WTC11 (cell line): ENCODE results near the gene ELP4. TPM values are rescaled to one million over a fixed set of nuclear protein-coding genes. Genes with fewer than 3 reads are reported as not detected.

Experiments
- ATAC-seq: fragments of 200-7000 bp; cut with Tn5 transposase; 2 replicates; pipeline ENCODE4 v1.10.0; 2021; ENCODE audit warnings: mild to moderate bottlenecking, moderate library complexity
- CTCF ChIA-PET: fragments of 300-600 bp; sonication (Branson Sonifier 250); formaldehyde crosslinking; loops from one replicate; lab custom pipeline; 2021; ENCODE audit warnings: antibody characterized with exemption; lab: Charles Lee
- POLR2A ChIA-PET: fragments of 350-600 bp; sonication (Branson Sonifier 250); formaldehyde crosslinking; loops from one replicate; lab custom pipeline; 2021; ENCODE audit warnings: antibody characterized with exemption; lab: Charles Lee
- DNase-seq: peaks from one replicate; pipeline ENCODE4 v3.0.0; 2021; ENCODE audit warnings: low spot score
- H3K27ac Mint-ChIP-seq: 2 replicates; pipeline ENCODE4 v1.8.0; 2021; ENCODE audit warnings: mixed read lengths
- H3K27me3 Mint-ChIP-seq: 2 replicates; pipeline ENCODE4 v1.8.0; 2021; ENCODE audit warnings: low read depth, mild to moderate bottlenecking, moderate library complexity, mixed read lengths
- H3K36me3 Mint-ChIP-seq: 2 replicates; pipeline ENCODE4 v1.8.0; 2021; ENCODE audit warnings: mixed read lengths
- H3K4me1 Mint-ChIP-seq: 2 replicates; pipeline ENCODE4 v1.8.0; 2022; ENCODE audit warnings: mixed read lengths
- H3K4me3 Mint-ChIP-seq: 2 replicates; pipeline ENCODE4 v1.8.0; 2021; ENCODE audit warnings: mild to moderate bottlenecking, moderate library complexity, mixed read lengths
- H3K9me3 Mint-ChIP-seq: 2 replicates; pipeline ENCODE4 v1.8.0; 2021; ENCODE audit warnings: mixed read lengths
- CREB1 ChIP-seq: sonication (generic); formaldehyde crosslinking; IDR thresholded peaks from 2 replicates; pipeline ENCODE4 v1.8.0; 2023; ENCODE audit warnings: mild to moderate bottlenecking, missing genetic modification reagents
- FOXJ3 ChIP-seq: sonication (generic); formaldehyde crosslinking; IDR thresholded peaks from 2 replicates; pipeline ENCODE4 v1.9.0; 2021; ENCODE audit warnings: missing genetic modification reagents, mild to moderate bottlenecking, borderline replicate concordance
- GRHL2 ChIP-seq: fragments of 250-450 bp; sonication (Bioruptor Pico); IDR thresholded peaks from 2 replicates; pipeline ENCODE4 v1.8.0; 2022; ENCODE audit warnings: mild to moderate bottlenecking, moderate library complexity; ENCODE audit not compliant: insufficient replicate concordance, severe bottlenecking
- HMGA2 ChIP-seq: fragments of 250-450 bp; sonication (Bioruptor Pico); IDR thresholded peaks from 2 replicates; pipeline ENCODE4 v1.4.0; 2021; ENCODE audit warnings: mild to moderate bottlenecking, moderate library complexity
- MXD4 ChIP-seq: fragments of 250-450 bp; sonication (Bioruptor Pico); IDR thresholded peaks from 2 replicates; pipeline ENCODE4 v1.8.0; 2021; ENCODE audit warnings: mild to moderate bottlenecking, moderate library complexity, borderline replicate concordance
- NR2C2 ChIP-seq: sonication (generic); formaldehyde crosslinking; IDR thresholded peaks from 2 replicates; pipeline ENCODE4 v1.8.0; 2022; ENCODE audit warnings: mild to moderate bottlenecking, missing genetic modification reagents
- PRRX2 ChIP-seq: fragments of 250-450 bp; sonication (Bioruptor Pico); IDR thresholded peaks from 2 replicates; pipeline ENCODE4 v1.8.0; 2021; ENCODE audit warnings: mild to moderate bottlenecking
- RORB ChIP-seq: fragments of 250-450 bp; sonication (Bioruptor Pico); IDR thresholded peaks from 2 replicates; pipeline ENCODE4 v1.9.0; 2021; ENCODE audit warnings: mild to moderate bottlenecking
- SMAD3 ChIP-seq: sonication (generic); formaldehyde crosslinking; IDR thresholded peaks from 2 replicates; pipeline ENCODE4 v1.8.0; 2022; ENCODE audit warnings: missing genetic modification reagents, mild to moderate bottlenecking, borderline replicate concordance
- TP53 ChIP-seq: sonication (generic); formaldehyde crosslinking; IDR thresholded peaks from 2 replicates; pipeline ENCODE4 v1.8.1; 2023; ENCODE audit warnings: mild to moderate bottlenecking, missing genetic modification reagents
- ZNF138 ChIP-seq: sonication (generic); formaldehyde crosslinking; conservative IDR thresholded peaks from 2 replicates; pipeline ENCODE4 v1.8.1; 2022; ENCODE audit warnings: mild to moderate bottlenecking, moderate library complexity, missing genetic modification reagents
- total RNA-seq: library from RNA; stranded (reverse); gene quantifications from 3 replicates; pipeline ENCODE4 v1.2.3, GENCODE V29; 2021
- TF ChIP-seq, protein P1 (sequence below): fragments of 250-450 bp; sonication (Bioruptor Pico); IDR thresholded peaks from 2 replicates; pipeline ENCODE4 v1.9.0; 2021; ENCODE audit warnings: mild to moderate bottlenecking
- TF ChIP-seq, protein P2 (sequence below): sonication (generic); formaldehyde crosslinking; IDR thresholded peaks from 2 replicates; pipeline ENCODE4 v1.8.0; 2022; ENCODE audit warnings: mild to moderate bottlenecking, missing genetic modification reagents
- TF ChIP-seq, protein P3 (sequence below): sonication (generic); formaldehyde crosslinking; IDR thresholded peaks from 2 replicates; pipeline ENCODE4 v1.8.0; 2023; ENCODE audit warnings: mild to moderate bottlenecking, missing genetic modification reagents
- TF ChIP-seq, protein P4 (sequence below): sonication (generic); formaldehyde crosslinking; IDR thresholded peaks from 2 replicates; pipeline ENCODE4 v1.8.1; 2023; ENCODE audit warnings: mild to moderate bottlenecking, missing genetic modification reagents
- TF ChIP-seq, protein P5 (sequence below): sonication (generic); formaldehyde crosslinking; IDR thresholded peaks from 2 replicates; pipeline ENCODE4 v1.8.1; 2022; ENCODE audit warnings: missing genetic modification reagents, borderline replicate concordance
- TF ChIP-seq, protein P6 (sequence below): sonication (generic); formaldehyde crosslinking; IDR thresholded peaks from 2 replicates; pipeline ENCODE4 v1.8.0; 2022; ENCODE audit warnings: mild to moderate bottlenecking, missing genetic modification reagents
- TF ChIP-seq, protein P7 (sequence below): sonication (generic); formaldehyde crosslinking; IDR thresholded peaks from 2 replicates; pipeline ENCODE4 v1.8.1; 2023; ENCODE audit warnings: mild to moderate bottlenecking, missing genetic modification reagents
- TF ChIP-seq, protein P8 (sequence below): sonication (generic); formaldehyde crosslinking; IDR thresholded peaks from 2 replicates; pipeline ENCODE4 v1.8.1; 2023; ENCODE audit warnings: mild to moderate bottlenecking, moderate library complexity, missing genetic modification reagents

The ELP4 gene
- total RNA-seq, 1 experiment from 2014 or later = 14.6 TPM

DNA sequence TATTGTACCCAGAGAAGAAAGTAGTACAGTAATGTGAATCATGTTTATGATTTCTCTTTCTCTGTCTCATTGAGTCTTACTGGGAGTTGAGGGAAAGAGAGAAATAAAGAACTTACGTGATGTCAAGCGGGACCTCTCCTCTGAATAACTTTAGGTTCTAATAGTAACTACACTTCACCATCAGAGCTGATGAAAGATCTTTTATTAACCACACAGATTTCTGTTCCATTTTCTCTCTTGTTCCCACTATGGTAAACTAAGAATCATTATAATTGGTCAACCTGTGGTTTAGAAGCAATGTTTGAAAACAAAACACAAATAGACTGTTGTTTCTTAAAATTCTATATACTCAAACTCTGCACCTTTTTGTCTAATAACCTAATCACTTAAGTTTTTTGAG is 142.3 kb downstream of the ELP4 start:
- POLR2A ChIA-PET = no interaction called here
- DNase-seq (no peak), ATAC-seq (no peak)
- no peaks in the 10 kb centered on the region for H3K27me3 Mint-ChIP-seq
- H3K4me3 Mint-ChIP-seq = no peak overlapping the region
- no peak overlapping the region for H3K27ac Mint-ChIP-seq
- H3K4me1 Mint-ChIP-seq = peaks cover 13% of the 10 kb centered on the region
- CTCF ChIA-PET = interaction anchor here (3.0 kb wide), 1 partner anchor 11 kb away, joined by 20 read pairs; no protein-coding TSS in a partner anchor
- TF ChIP-seq MXD4 (CRISPR knock-in tag) (no peak), PRRX2 (CRISPR knock-in tag) (no peak), TP53 (CRISPR knock-in tag) (no peak), RORB (CRISPR knock-in tag) (no peak), GRHL2 (CRISPR knock-in tag) (no peak), FOXJ3 (CRISPR knock-in tag) (no peak), CREB1 (no peak), HMGA2 (no peak)
- TF ChIP-seq, protein P1, sequence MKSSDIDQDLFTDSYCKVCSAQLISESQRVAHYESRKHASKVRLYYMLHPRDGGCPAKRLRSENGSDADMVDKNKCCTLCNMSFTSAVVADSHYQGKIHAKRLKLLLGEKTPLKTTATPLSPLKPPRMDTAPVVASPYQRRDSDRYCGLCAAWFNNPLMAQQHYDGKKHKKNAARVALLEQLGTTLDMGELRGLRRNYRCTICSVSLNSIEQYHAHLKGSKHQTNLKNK (CRISPR knock-in tag) = no peak
- TF ChIP-seq, protein P2, sequence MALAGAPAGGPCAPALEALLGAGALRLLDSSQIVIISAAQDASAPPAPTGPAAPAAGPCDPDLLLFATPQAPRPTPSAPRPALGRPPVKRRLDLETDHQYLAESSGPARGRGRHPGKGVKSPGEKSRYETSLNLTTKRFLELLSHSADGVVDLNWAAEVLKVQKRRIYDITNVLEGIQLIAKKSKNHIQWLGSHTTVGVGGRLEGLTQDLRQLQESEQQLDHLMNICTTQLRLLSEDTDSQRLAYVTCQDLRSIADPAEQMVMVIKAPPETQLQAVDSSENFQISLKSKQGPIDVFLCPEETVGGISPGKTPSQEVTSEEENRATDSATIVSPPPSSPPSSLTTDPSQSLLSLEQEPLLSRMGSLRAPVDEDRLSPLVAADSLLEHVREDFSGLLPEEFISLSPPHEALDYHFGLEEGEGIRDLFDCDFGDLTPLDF (CRISPR knock-in tag) = no peak
- TF ChIP-seq, protein P3, sequence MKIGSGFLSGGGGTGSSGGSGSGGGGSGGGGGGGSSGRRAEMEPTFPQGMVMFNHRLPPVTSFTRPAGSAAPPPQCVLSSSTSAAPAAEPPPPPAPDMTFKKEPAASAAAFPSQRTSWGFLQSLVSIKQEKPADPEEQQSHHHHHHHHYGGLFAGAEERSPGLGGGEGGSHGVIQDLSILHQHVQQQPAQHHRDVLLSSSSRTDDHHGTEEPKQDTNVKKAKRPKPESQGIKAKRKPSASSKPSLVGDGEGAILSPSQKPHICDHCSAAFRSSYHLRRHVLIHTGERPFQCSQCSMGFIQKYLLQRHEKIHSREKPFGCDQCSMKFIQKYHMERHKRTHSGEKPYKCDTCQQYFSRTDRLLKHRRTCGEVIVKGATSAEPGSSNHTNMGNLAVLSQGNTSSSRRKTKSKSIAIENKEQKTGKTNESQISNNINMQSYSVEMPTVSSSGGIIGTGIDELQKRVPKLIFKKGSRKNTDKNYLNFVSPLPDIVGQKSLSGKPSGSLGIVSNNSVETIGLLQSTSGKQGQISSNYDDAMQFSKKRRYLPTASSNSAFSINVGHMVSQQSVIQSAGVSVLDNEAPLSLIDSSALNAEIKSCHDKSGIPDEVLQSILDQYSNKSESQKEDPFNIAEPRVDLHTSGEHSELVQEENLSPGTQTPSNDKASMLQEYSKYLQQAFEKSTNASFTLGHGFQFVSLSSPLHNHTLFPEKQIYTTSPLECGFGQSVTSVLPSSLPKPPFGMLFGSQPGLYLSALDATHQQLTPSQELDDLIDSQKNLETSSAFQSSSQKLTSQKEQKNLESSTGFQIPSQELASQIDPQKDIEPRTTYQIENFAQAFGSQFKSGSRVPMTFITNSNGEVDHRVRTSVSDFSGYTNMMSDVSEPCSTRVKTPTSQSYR (CRISPR knock-in tag) = no peak
- TF ChIP-seq, protein P4, sequence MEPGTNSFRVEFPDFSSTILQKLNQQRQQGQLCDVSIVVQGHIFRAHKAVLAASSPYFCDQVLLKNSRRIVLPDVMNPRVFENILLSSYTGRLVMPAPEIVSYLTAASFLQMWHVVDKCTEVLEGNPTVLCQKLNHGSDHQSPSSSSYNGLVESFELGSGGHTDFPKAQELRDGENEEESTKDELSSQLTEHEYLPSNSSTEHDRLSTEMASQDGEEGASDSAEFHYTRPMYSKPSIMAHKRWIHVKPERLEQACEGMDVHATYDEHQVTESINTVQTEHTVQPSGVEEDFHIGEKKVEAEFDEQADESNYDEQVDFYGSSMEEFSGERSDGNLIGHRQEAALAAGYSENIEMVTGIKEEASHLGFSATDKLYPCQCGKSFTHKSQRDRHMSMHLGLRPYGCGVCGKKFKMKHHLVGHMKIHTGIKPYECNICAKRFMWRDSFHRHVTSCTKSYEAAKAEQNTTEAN = no peak
- TF ChIP-seq, protein P5, sequence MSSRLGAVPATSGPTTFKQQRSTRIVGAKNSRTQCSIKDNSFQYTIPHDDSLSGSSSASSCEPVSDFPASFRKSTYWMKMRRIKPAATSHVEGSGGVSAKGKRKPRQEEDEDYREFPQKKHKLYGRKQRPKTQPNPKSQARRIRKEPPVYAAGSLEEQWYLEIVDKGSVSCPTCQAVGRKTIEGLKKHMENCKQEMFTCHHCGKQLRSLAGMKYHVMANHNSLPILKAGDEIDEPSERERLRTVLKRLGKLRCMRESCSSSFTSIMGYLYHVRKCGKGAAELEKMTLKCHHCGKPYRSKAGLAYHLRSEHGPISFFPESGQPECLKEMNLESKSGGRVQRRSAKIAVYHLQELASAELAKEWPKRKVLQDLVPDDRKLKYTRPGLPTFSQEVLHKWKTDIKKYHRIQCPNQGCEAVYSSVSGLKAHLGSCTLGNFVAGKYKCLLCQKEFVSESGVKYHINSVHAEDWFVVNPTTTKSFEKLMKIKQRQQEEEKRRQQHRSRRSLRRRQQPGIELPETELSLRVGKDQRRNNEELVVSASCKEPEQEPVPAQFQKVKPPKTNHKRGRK (CRISPR knock-in tag) = no peak
- TF ChIP-seq, protein P6, sequence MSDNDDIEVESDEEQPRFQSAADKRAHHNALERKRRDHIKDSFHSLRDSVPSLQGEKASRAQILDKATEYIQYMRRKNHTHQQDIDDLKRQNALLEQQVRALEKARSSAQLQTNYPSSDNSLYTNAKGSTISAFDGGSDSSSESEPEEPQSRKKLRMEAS (CRISPR knock-in tag) = no peak
- TF ChIP-seq, protein P7, sequence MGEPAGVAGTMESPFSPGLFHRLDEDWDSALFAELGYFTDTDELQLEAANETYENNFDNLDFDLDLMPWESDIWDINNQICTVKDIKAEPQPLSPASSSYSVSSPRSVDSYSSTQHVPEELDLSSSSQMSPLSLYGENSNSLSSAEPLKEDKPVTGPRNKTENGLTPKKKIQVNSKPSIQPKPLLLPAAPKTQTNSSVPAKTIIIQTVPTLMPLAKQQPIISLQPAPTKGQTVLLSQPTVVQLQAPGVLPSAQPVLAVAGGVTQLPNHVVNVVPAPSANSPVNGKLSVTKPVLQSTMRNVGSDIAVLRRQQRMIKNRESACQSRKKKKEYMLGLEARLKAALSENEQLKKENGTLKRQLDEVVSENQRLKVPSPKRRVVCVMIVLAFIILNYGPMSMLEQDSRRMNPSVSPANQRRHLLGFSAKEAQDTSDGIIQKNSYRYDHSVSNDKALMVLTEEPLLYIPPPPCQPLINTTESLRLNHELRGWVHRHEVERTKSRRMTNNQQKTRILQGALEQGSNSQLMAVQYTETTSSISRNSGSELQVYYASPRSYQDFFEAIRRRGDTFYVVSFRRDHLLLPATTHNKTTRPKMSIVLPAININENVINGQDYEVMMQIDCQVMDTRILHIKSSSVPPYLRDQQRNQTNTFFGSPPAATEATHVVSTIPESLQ = no peak
- H3K36me3 Mint-ChIP-seq = no peaks in the 10 kb centered on the region
- H3K9me3 Mint-ChIP-seq = no peaks in the 10 kb centered on the region

DNA sequence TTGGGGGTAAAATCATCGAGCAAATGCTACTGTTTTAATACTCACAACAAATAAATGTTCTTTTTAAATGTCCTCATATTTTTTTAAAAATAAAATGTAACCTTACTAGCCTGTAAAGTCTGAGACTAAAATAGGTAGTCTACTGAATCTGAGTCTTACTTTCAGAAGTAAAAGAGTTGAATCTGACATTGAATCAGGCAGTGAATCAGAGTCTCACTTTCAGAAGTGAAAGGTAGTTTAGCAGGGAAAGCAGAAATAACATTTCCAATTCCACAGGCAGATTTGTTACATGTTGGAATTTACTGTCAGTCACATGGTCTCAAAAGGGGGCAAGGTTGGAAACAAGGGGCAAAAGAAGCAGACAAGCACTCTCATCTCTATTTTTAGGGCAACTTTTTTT is 143.0 kb downstream of the ELP4 start:
- no peak overlapping the region for H3K27ac Mint-ChIP-seq
- H3K36me3 Mint-ChIP-seq = no peaks in the 10 kb centered on the region
- DNase-seq (no peak), ATAC-seq (no peak)
- no peaks in the 10 kb centered on the region for H3K9me3 Mint-ChIP-seq
- H3K4me3 Mint-ChIP-seq = no peak overlapping the region
- H3K27me3 Mint-ChIP-seq = no peaks in the 10 kb centered on the region
- POLR2A ChIA-PET = no interaction called here
- CTCF ChIA-PET = interaction anchor here (3.7 kb wide), 1 partner anchor 12 kb away, joined by 24 read pairs; no protein-coding TSS in a partner anchor
- peaks cover 13% of the 10 kb centered on the region for H3K4me1 Mint-ChIP-seq
- TF ChIP-seq ZNF138 (CRISPR knock-in tag) (no peak), NR2C2 (CRISPR knock-in tag) (no peak), SMAD3 (CRISPR knock-in tag) (no peak)
- TF ChIP-seq, protein P8, sequence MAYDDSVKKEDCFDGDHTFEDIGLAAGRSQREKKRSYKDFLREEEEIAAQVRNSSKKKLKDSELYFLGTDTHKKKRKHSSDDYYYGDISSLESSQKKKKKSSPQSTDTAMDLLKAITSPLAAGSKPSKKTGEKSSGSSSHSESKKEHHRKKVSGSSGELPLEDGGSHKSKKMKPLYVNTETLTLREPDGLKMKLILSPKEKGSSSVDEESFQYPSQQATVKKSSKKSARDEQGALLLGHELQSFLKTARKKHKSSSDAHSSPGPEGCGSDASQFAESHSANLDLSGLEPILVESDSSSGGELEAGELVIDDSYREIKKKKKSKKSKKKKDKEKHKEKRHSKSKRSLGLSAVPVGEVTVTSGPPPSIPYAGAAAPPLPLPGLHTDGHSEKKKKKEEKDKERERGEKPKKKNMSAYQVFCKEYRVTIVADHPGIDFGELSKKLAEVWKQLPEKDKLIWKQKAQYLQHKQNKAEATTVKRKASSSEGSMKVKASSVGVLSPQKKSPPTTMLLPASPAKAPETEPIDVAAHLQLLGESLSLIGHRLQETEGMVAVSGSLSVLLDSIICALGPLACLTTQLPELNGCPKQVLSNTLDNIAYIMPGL = no peak
- TF ChIP-seq, protein P2 (CRISPR knock-in tag) = no peak
